ENCODE results near the gene CDK19. TPM values are rescaled to one million over a fixed set of nuclear protein-coding genes. Genes with fewer than 3 reads are reported as not detected.

CDK19 gene
- total and polyA plus RNA-seq, 2 of the 13 experiments (the other 11 are each of a cell fraction or from before 2014, with no cell fraction given) = 13.4 to 27.0 TPM

GRCh38 chr6:110738899-110739365 is 76.3 kb downstream of the CDK19 start (continued):
- TF ChIP-seq ZNF770 (CRISPR knock-in tag; IDR thresholded peaks at IDR 0.05) (no peak; the same call in 1 of the 2 replicates), ATF3 (CRISPR knock-in tag; IDR thresholded peaks at IDR 0.05) (no peak), KLF9 (CRISPR knock-in tag; IDR thresholded peaks at IDR 0.05; ENCODE audit: low read depth) (no peak), ZNF20 (CRISPR knock-in tag; IDR thresholded peaks at IDR 0.05) (no peak), FOXJ3 (CRISPR knock-in tag; IDR thresholded peaks at IDR 0.05; ENCODE audit: borderline replicate concordance) (peak; percentile 76; the same call in 1 of the 2 replicates), SAP130 (CRISPR knock-in tag; IDR thresholded peaks at IDR 0.05; ENCODE audit: low read depth) (peak; percentile 95), HDAC1 (CRISPR knock-in tag; IDR thresholded peaks at IDR 0.05) (peak; percentile 68), ATAD3A (CRISPR knock-in tag; IDR thresholded peaks at IDR 0.05) (no peak), CBFB (CRISPR knock-in tag; IDR thresholded peaks at IDR 0.05) (no peak), KAT7 (CRISPR knock-in tag; IDR thresholded peaks at IDR 0.05; ENCODE audit: borderline replicate concordance) (0 out of 2 replicates have a peak, but pooled peaks have one; percentile 55), ZNF142 (CRISPR knock-in tag; IDR thresholded peaks at IDR 0.05) (no peak), REL (CRISPR knock-in tag; conservative IDR thresholded peaks at IDR 0.05) (no peak), PHF20 (CRISPR knock-in tag; IDR thresholded peaks at IDR 0.05) (no peak), HDAC2 (CRISPR knock-in tag; IDR thresholded peaks at IDR 0.05) (peak; percentile 64; the same call in 1 of the 2 replicates), ZBTB8A (CRISPR knock-in tag; IDR thresholded peaks at IDR 0.05; ENCODE audit: borderline replicate concordance, low read depth) (no peak), HES4 (CRISPR knock-in tag; IDR thresholded peaks at IDR 0.05; ENCODE audit: borderline replicate concordance) (no peak), RERE (CRISPR knock-in tag; IDR thresholded peaks at IDR 0.05; ENCODE audit: low read depth) (no peak)

Measured in HepG2 (cell line).